GM19035 (cell line): Measurements from ENCODE around the gene RFC4.

ENCODE experiments used
- ATAC-seq: cut with Tn5 transposase; IDR thresholded peaks from one replicate; pipeline ENCODE4 v1.9.1; 2021; ENCODE audit not compliant: unreplicated experiment

The RFC4 gene

DNA sequence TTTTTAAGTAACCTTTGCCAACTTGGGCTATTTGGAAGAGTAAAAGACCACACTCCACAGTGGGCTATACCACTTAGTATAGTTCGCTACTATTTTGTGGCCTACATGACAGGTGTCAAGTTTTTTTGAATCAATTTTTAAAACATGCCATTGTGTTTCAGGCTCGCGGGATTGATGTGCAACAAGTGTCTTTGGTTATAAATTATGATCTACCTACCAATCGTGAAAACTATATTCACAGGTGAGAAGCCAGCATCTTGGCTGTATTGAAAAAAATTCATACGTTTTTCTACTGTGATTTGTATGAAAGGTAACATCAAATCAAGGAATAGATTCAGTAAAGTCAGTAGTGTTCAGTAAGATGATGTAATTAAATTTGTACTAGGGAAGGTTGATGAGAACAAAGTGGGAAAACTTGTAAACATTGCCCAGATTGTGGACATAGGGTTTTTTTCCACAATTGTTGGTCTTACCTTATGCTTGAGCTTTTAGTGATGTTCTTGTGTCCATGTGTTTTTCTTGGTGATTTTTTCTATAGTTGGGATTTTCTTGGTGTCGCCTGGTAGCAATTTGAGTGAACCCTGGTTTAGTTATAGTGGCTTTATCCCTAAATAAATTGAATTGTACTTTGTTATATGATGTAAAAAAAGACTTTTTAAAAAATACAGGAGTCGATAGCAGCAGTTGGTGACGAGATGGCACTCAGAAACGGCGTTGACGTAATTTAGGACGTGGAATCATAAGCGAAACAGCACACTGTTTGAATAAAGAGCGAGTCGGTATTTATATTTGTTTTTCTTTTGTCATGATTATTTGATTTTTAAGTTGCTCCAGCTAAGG is 18.4 kb downstream of the RFC4 start:
- ATAC-seq, result no peak

DNA sequence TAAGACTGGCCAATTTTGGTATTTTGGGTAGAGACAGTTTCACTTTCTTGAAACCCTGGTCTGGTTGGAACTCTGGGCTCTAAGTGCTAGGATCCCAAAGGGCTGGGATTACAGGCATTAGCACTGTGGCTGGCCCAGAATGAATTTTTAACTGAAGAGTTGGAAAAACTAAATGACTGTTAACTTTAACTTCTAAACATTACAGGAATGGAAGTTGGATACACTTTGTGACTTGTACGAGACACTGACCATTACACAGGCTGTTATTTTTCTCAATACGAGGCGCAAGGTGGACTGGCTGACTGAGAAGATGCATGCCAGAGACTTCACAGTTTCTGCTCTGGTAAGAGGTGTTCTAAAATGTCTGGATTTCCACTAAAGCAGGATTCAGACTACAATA is 19.4 kb downstream of the RFC4 start:
- ATAC-seq, result no peak

GRCh38 chr3:186785495-186786018 is 20.7 kb downstream of the RFC4 start:
- ATAC-seq, result no peak

GRCh38 chr3:186784820-186785494 is 21.3 kb downstream of the RFC4 start:
- ATAC-seq, result no peak

- ATAC-seq, result peak; percentile 59
Observed at GRCh38 chr3:186783731-186784515, 22.4 kb downstream of the RFC4 start.

- ATAC-seq, result peak; percentile 61
Observed at GRCh38 chr3:186783058-186783730, 23.1 kb downstream of the RFC4 start, which contains the start of gene EIF4A2. EIF4A2 (plus strand) TSS chr3:186783577; CDS start chr3:186783611, 34 bp downstream.

- ATAC-seq, result peak; percentile 17
Observed at GRCh38 chr3:186782542-186783057, 23.7 kb downstream of the RFC4 start.

GRCh38 chr3:186779204-186779603 is 27.1 kb downstream of the RFC4 start:
- no peak for ATAC-seq

- ATAC-seq, result no peak
Observed at GRCh38 chr3:186775999-186776398, 30.3 kb downstream of the RFC4 start.

- peak; percentile 91 for ATAC-seq
Observed at GRCh38 chr3:186772701-186773417, 33.4 kb downstream of the RFC4 start.

DNA sequence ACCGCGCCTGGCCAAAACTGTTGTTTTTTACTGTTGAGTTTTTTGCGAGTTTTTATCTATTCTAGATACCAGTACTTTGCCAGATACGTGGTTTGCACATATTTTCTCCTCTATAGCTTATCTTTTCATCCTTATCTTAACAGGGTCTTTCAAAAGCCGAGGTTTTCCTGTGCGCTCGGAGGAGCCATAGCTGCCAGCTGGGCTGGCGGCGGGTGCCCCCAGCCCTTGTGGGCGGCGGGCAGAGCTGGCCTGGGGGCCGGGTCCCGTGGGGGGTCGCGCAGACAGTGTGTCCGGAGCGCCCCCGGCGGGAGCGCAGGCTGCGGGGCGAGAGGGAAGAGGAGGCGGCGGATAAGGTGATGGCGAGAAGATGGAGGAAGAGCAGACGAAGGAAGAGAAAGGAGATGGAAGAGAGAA is 34.0 kb downstream of the RFC4 start:
- ATAC-seq, result peak; percentile 13

- no peak for ATAC-seq
Observed at GRCh38 chr3:186760897-186761447, 45.3 kb downstream of the RFC4 start.

GRCh38 chr3:186760141-186760833 is 46.0 kb downstream of the RFC4 start:
- no peak for ATAC-seq

GRCh38 chr3:186759231-186759930 is 46.9 kb downstream of the RFC4 start:
- ATAC-seq, result no peak

- ATAC-seq, result no peak
Observed at GRCh38 chr3:186757686-186758220, 48.5 kb downstream of the RFC4 start.

DNA sequence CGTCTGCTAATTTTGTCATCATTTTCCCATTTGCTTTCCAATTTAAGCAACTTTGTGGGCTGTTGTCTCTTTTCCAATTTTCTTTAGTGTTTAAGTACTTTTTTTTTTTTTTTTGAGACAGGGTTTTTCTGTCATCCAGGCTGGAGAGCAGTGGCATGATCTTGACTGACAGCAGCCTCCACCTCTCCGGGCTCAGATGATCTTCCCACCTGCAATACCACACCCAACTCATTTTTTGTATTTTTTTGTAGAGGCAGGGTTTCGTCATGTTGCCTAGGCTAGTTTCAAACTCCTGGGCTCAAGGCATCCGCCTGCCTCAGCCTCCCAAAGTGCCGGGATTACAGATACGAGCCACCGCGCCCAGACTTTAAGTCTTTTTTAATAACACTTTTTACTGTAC is 49.1 kb downstream of the RFC4 start:
- ATAC-seq, result no peak

DNA sequence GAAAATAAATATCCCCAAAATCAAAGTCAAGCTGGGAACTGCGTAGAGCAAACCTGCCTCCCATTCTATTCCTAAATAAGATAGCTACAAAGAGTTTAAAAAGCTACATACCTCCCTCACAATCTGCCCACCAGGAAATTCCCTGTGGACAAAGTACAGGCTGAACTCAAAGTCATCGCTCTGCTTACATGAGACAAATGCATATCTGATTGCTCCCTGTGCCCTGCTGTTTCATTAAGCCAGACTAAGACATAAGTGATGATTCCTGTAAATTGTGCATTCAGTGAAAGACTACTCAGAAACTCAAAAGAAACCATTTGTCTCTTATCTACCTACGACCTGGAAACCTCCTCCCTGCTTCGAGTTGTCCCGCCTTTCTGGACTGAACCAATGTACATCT is 51.4 kb downstream of the RFC4 start:
- no peak for ATAC-seq

GRCh38 chr3:186754006-186754405 is 52.3 kb downstream of the RFC4 start:
- ATAC-seq, result no peak
